SK-N-SH (cell line): ENCODE measurements around the gene FAM200C.

Experiments used
- CTCF ChIP-seq: fragments of 200-600 bp; sonication (generic); IDR thresholded peaks from 2 replicates; pipeline ENCODE4 v1.6.1; 2017; ENCODE audit warnings: antibody characterized with exemption, mild to moderate bottlenecking, moderate library complexity
- EP300 ChIP-seq, 2 experiments: IDR thresholded peaks; 2 replicates each; pipeline versions ENCODE4 v1.4.0 to v1.6.1; 2012; ENCODE audit warnings: borderline replicate concordance in 1 of 2, low read depth in 1 of 2, low read length in 1 of 2
- POLR2AphosphoS5 ChIP-seq: IDR thresholded peaks from 2 replicates; pipeline ENCODE4 v1.6.1; 2012; ENCODE audit warnings: low read depth, low read length
- REST ChIP-seq: IDR thresholded peaks from 2 replicates; pipeline ENCODE4 v1.6.1; 2012; ENCODE audit warnings: mild to moderate bottlenecking, low read depth, low read length, moderate library complexity
- RXRA ChIP-seq: IDR thresholded peaks from 2 replicates; pipeline ENCODE4 v1.4.0; 2012; ENCODE audit warnings: low read depth, mild to moderate bottlenecking, borderline replicate concordance
- TAF1 ChIP-seq: IDR thresholded peaks from 2 replicates; pipeline ENCODE4 v1.6.1; 2012; ENCODE audit warnings: low read depth, mild to moderate bottlenecking, low read length, moderate library complexity, borderline replicate concordance
- YY1 ChIP-seq: IDR thresholded peaks from 2 replicates; pipeline ENCODE4 v1.4.0; 2012; ENCODE audit warnings: low read depth, mild to moderate bottlenecking
- TF ChIP-seq, protein P1 (sequence below): IDR thresholded peaks from 2 replicates; pipeline ENCODE4 v1.4.0; 2012; ENCODE audit warnings: low read depth, borderline replicate concordance

GRCh38 chr5:160367261-160367660, 32.6 kb downstream of the FAM200C start:
- no peak for TF ChIP-seq CTCF
- TF ChIP-seq YY1: no peak
- no peak for TF ChIP-seq EP300 (IDR thresholded peaks at IDR 0.05; ENCODE audit: borderline replicate concordance in 1 of 2, low read depth in 1 of 2, low read length in 1 of 2)
- TF ChIP-seq TAF1: no peak
- no peak for TF ChIP-seq REST
- TF ChIP-seq POLR2AphosphoS5: no peak
- TF ChIP-seq, protein P1, sequence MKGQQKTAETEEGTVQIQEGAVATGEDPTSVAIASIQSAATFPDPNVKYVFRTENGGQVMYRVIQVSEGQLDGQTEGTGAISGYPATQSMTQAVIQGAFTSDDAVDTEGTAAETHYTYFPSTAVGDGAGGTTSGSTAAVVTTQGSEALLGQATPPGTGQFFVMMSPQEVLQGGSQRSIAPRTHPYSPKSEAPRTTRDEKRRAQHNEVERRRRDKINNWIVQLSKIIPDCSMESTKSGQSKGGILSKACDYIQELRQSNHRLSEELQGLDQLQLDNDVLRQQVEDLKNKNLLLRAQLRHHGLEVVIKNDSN: no peak
- TF ChIP-seq RXRA: no peak
